Activated CD8-positive, alpha-beta T cell treated with anti-CD3 and anti-CD28 coated beads for 36 hours (primary cell): Measurements from ENCODE around the gene TNRC6C. TPM values are rescaled to one million over a fixed set of nuclear protein-coding genes. Genes with fewer than 3 reads are reported as not detected.

ENCODE experiments used
- ATAC-seq: fragments of 200-7000 bp; cut with Tn5 transposase; one replicate; pipeline ENCODE4 v1.10.0; 2021; ENCODE audit warnings: mild to moderate bottlenecking, moderate library complexity
- CTCF ChIA-PET: fragments of 350-600 bp; sonication (Branson Sonifier 250); formaldehyde crosslinking; loops from one replicate; lab custom pipeline; 2021; ENCODE audit warnings: antibody characterized with exemption; lab: Charles Lee
- POLR2A ChIA-PET: fragments of 350-600 bp; sonication (Branson Sonifier 250); formaldehyde crosslinking; loops from one replicate; lab custom pipeline; 2021; ENCODE audit warnings: antibody characterized with exemption; lab: Charles Lee
- DNase-seq: peaks from one replicate; pipeline ENCODE4 v3.0.0-alpha.2; 2020
- H3K27ac Mint-ChIP-seq: one replicate; pipeline ENCODE4 v1.8.0; 2021; ENCODE audit warnings: mild to moderate bottlenecking, mixed read lengths
- H3K27me3 Mint-ChIP-seq: one replicate; pipeline ENCODE4 v1.8.0; 2021; ENCODE audit warnings: mixed read lengths
- H3K36me3 Mint-ChIP-seq: one replicate; pipeline ENCODE4 v1.8.0; 2021; ENCODE audit warnings: low read depth, mixed read lengths
- H3K4me1 Mint-ChIP-seq: one replicate; pipeline ENCODE4 v1.8.0; 2021; ENCODE audit warnings: low read depth, mixed read lengths
- H3K4me3 Mint-ChIP-seq: one replicate; pipeline ENCODE4 v1.8.0; 2021; ENCODE audit warnings: mild to moderate bottlenecking, moderate library complexity, mixed read lengths
- H3K9me3 Mint-ChIP-seq: one replicate; pipeline ENCODE4 v1.8.0; 2021; ENCODE audit warnings: mixed read lengths
- intact Hi-C: fragments of 100-400 bp; cut with micrococcal nuclease; formaldehyde crosslinking; loops from one replicate; pipeline ENCODE4 v1.10.0; 2022
- total RNA-seq, 2 experiments: library from RNA; stranded (reverse); gene quantifications; one replicate each; pipeline ENCODE4 v1.2.3, GENCODE V29; 2021
- TF ChIP-seq, protein P1 (sequence below): fragments of 200-600 bp; IDR thresholded peaks from one replicate; pipeline ENCODE4 v1.8.0; 2022; ENCODE audit warnings: antibody characterized with exemption, mild to moderate bottlenecking

Gene TNRC6C
- total RNA-seq, 2 experiments from 2014 or later, result 26.4 to 26.6 TPM

DNA sequence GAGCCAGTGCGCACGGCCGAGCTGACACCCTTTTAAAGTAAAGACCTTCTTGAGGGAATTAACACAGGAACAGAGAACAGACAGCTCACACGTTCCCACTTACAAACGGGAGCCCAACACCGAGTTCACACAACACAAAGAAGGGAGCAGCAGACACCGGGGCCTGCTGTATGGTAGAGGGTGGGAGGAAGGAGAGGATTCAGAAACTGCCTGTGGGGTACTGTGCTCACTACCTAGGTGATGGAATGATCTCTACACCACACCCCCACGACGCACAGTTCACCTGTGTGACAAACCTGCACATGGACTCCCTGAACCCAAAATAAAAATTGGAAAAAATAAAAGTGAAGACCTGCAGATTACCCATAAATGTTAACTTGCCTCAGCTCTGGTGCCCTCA is 137.6 kb downstream of the TNRC6C start:
- Mint-ChIP-seq H3K9me3 (no peaks in the 10 kb centered on the region), H3K27me3 (no peaks in the 10 kb centered on the region), H3K36me3 (peaks cover 50% of the 10 kb centered on the region), H3K4me1 (peaks cover 5% of the 10 kb centered on the region), H3K27ac (no peak overlapping the region), H3K4me3 (no peak overlapping the region)
- POLR2A ChIA-PET, result interaction anchor here (0.8 to 1.9 kb wide), 2 partner anchors 10 to 108 kb away, joined by 3 to 10 read pairs; no protein-coding TSS in a partner anchor
- DNase-seq (no peak), ATAC-seq (no peak)
- intact Hi-C loops, result no loop called here
- CTCF ChIA-PET, result interaction anchor here (0.6 to 7.5 kb wide), 2 partner anchors 11 to 56 kb away, joined by 3 to 53 read pairs; no protein-coding TSS in a partner anchor
- TF ChIP-seq, protein P1, sequence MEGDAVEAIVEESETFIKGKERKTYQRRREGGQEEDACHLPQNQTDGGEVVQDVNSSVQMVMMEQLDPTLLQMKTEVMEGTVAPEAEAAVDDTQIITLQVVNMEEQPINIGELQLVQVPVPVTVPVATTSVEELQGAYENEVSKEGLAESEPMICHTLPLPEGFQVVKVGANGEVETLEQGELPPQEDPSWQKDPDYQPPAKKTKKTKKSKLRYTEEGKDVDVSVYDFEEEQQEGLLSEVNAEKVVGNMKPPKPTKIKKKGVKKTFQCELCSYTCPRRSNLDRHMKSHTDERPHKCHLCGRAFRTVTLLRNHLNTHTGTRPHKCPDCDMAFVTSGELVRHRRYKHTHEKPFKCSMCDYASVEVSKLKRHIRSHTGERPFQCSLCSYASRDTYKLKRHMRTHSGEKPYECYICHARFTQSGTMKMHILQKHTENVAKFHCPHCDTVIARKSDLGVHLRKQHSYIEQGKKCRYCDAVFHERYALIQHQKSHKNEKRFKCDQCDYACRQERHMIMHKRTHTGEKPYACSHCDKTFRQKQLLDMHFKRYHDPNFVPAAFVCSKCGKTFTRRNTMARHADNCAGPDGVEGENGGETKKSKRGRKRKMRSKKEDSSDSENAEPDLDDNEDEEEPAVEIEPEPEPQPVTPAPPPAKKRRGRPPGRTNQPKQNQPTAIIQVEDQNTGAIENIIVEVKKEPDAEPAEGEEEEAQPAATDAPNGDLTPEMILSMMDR, result no peak

- no peak overlapping the region for H3K27ac Mint-ChIP-seq
- ATAC-seq, result no peak
- H3K4me3 Mint-ChIP-seq, result no peak overlapping the region
- H3K9me3 Mint-ChIP-seq, result no peaks in the 10 kb centered on the region
- intact Hi-C loops, result no loop called here
- POLR2A ChIA-PET, result interaction anchor here (1.1 kb wide), 1 partner anchor 31 kb away, joined by 4 read pairs; no protein-coding TSS in a partner anchor
- CTCF ChIA-PET, result interaction anchor here (1.9 to 7.5 kb wide), 2 partner anchors 11 to 16 kb away, joined by 6 to 53 read pairs; no protein-coding TSS in a partner anchor
- H3K36me3 Mint-ChIP-seq, result peaks cover 30% of the 10 kb centered on the region
- no peaks in the 10 kb centered on the region for H3K4me1 Mint-ChIP-seq
- TF ChIP-seq, protein P1, result no peak
- H3K27me3 Mint-ChIP-seq, result no peaks in the 10 kb centered on the region
- DNase-seq, result no peak
Measured at GRCh38 chr17:78101112-78101511, 142.6 kb downstream of the TNRC6C start.

- no peak for ATAC-seq
- ChIA-PET POLR2A (interaction anchor here (1.1 kb wide), 1 partner anchor 31 kb away, joined by 4 read pairs; no protein-coding TSS in a partner anchor), CTCF (interaction anchor here (1.9 to 7.5 kb wide), 2 partner anchors 11 to 17 kb away, joined by 6 to 53 read pairs; no protein-coding TSS in a partner anchor)
- DNase-seq, result no peak
- Mint-ChIP-seq H3K9me3 (no peaks in the 10 kb centered on the region), H3K4me3 (no peak overlapping the region), H3K27me3 (no peaks in the 10 kb centered on the region), H3K36me3 (peaks cover 28% of the 10 kb centered on the region), H3K4me1 (no peaks in the 10 kb centered on the region), H3K27ac (no peak overlapping the region)
- TF ChIP-seq, protein P1, result no peak
- intact Hi-C loops, result no loop called here
Measured at GRCh38 chr17:78101542-78101941, 143.0 kb downstream of the TNRC6C start.

- POLR2A ChIA-PET, result interaction anchor here (0.6 kb wide), 1 partner anchor 18 kb away, joined by 3 read pairs; no protein-coding TSS in a partner anchor
- H3K36me3 Mint-ChIP-seq, result peaks cover 32% of the 10 kb centered on the region
- DNase-seq (no peak), ATAC-seq (no peak)
- H3K27me3 Mint-ChIP-seq, result no peaks in the 10 kb centered on the region
- intact Hi-C loops, result no loop called here
- H3K4me3 Mint-ChIP-seq, result no peak overlapping the region
- H3K4me1 Mint-ChIP-seq, result peaks cover 14% of the 10 kb centered on the region
- CTCF ChIA-PET, result interaction anchor here (1.0 to 1.9 kb wide), 5 partner anchors 10 to 73 kb away, joined by 3 to 5 read pairs (median 5); no protein-coding TSS in a partner anchor
- H3K27ac Mint-ChIP-seq, result no peak overlapping the region
- H3K9me3 Mint-ChIP-seq, result no peaks in the 10 kb centered on the region
- TF ChIP-seq, protein P1, result no peak
Measured at GRCh38 chr17:78103311-78103710, 144.8 kb downstream of the TNRC6C start.

DNA sequence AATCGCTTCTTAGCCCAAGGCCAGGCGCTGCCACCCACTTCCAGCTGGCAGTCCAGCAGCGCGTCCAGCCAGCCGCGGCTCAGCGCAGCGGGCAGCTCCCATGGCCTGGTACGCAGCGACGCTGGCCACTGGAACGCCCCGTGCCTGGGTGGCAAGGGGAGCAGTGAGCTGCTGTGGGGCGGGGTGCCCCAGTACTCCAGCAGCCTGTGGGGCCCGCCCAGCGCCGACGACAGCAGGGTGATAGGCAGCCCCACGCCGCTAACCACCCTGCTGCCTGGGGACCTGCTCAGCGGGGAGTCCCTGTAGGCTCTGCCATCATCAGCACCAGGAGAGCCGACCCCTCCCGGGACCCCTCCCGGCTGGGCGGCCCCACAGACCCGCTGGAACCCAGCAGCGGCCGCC is 146.0 kb downstream of the TNRC6C start:
- CTCF ChIA-PET, result interaction anchor here (1.5 kb wide), 1 partner anchor 19 kb away, joined by 4 read pairs; no protein-coding TSS in a partner anchor
- Mint-ChIP-seq H3K27me3 (no peaks in the 10 kb centered on the region), H3K4me1 (peaks cover 20% of the 10 kb centered on the region), H3K36me3 (peaks cover 29% of the 10 kb centered on the region), H3K9me3 (no peaks in the 10 kb centered on the region), H3K4me3 (no peak overlapping the region), H3K27ac (no peak overlapping the region)
- TF ChIP-seq, protein P1, result no peak
- intact Hi-C loops, result no loop called here
- POLR2A ChIA-PET, result interaction anchor here (0.9 to 3.1 kb wide), 2 partner anchors 8 to 252 kb away, joined by 3 to 10 read pairs; no protein-coding TSS in a partner anchor
- ATAC-seq, result no peak
- no peak for DNase-seq
